ENCODE measurements around the gene KIF26A.

The KIF26A gene

DNA sequence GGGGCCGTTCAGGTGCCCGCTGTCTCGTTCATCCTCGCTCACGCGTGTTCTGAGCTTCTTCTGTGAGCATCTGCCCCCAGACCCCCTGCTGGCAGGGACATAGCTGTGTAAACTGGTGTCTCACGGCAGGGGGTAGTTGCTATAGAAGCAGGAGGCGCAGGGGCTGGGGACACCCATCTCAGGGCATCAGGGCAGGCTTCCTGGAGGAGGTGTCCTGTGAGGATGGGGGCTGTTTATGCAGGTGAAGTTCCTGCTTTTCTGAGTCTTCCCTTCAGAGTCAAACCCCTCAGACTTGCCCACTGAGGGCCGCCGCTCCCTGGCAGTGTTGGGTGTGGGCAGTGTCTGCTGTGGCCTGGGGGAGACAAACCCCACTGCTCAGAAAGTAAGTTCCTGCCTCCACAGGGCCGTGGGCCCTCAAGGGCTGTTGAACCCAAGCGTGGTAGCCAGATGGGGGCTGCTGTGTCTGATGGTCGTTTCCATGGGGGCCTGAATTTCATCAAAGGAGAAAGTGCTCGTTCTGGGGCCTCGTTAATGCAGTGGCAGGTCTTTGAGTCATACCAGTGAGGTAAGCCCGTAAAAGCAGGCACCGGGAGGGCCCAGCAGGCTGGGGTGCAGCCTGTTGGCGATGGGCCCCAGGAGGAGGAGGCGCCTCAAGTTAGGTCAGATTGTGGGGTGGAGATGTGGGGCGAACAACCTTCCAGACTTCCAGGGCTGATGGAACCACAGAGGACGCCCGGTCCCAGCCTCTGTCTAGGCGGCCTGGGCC, 23.4 kb downstream of the KIF26A start:
- DNase-seq = no peak

DNA sequence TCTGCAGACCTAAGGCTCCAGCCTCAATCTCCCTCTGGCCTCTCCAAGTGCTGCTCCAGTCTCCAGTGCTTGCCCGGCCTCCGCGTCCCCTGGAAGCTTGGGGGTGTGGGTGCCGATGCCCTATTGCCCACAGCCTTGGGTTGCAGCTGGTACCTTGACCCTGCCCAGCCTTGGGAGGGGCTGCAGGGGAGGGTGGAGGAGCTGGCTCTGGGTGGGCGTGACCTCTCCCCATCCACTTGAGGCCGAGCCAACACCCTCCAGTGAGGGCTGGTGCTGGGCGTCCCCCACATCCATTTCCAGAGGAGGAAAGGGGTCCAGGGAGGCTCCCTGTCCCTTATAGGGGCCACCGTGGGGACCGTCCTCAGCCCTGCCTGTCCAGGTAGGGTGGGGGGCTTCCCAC, 24.1 kb downstream of the KIF26A start:
- DNase-seq = no peak

DNA sequence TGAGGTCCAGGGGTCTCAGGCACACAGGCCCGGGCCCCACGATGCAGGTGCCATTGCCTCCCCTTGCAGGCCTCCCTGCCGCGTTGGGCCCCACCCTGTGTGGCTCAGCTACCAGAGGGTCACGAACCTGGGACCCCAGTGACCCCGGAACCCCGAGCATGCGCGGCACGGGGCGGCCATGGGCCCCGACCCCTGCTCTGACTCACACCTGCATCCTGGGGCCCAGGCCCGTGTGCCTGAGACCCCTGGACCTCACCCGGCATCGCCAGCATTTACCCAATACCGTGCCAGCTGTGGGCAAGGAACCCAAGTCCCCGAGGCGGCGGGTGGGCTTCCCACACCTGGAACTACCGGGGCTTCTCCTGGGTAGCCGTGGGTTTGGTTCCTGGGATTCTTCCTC, 25.2 kb downstream of the KIF26A start:
- no peak for DNase-seq

DNA sequence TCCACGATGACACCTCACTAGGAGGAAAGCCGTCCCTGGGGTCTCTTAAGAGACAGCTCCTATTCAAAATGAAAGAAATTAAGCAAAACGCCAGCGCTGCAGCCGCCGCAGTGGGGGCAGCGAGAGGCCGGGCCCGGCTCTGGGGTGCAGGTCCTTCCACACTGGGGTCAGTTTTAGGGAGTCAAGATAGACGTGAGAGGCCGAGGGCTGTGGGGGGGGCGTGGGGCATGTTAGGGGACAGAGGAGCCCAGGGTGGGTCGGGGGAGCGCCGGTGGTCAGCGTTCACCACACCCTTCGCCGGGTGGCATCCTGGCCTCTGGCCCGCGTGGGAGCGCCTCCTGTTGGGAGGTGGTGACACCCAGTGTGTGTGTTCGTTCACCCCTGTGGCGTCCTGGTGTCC, 25.7 kb downstream of the KIF26A start:
- no peak for DNase-seq

DNA sequence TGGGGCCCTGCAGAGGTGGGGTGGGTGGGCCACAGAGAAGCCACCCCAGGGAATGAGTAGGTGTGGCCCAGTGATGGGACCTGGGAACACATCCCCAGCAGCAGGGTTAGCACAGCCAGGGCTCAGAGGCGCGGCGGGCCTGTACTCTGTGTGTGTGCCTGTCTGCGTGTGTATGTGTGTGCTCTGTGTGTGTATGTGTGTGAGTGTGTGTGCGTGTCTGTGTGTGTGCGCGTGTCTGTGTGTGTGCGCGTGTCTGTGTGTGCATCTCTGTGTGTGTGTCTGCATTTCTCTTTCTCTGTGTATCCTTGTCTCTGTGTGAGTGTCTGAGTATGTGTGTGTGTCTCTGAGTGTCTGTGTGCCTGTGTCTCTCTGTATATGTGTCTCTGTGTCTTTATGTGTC, 26.1 kb downstream of the KIF26A start:
- DNase-seq = no peak

DNA sequence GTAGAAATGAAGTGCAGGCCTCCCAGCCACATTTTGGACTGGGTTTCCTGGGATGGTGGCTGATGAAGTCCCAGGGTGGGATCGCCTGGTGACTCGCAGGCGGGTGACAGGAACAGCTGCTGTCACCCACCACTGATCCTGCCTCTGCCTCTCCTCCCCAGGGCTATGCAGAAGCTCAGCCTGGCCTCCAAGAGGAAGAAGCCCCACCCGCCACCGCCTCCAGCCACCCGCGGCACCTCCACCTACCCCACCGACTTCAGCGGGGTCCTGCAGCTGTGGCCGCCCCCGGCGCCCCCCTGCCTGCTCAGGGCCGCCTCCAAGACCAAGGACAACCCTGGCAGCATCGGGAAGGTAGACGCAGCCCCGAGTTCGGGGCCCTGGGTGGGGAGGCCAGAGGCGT, 28.3 kb downstream of the KIF26A start:
- DNase-seq = no peak

DNA sequence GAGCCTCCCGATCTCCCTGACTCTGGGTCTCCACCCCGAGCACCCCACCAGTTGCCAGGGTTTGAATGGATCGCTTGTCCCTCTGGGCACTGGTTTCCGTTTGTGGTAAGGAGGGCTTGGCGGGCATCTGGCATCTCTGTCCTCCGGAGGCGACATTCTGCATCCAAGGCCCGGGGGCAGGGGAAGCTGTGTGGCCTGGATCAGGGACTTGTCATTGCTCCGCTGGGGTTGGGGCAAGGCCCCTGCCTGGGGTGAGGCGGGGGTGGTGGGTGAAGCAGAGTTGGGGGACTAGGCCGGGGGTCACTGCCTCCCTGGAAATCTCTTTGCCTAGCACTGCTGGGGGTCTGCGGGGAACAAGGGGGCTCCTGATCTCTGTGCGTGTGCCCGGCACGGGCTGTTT, 30.2 kb downstream of the KIF26A start:
- DNase-seq = no peak

DNA sequence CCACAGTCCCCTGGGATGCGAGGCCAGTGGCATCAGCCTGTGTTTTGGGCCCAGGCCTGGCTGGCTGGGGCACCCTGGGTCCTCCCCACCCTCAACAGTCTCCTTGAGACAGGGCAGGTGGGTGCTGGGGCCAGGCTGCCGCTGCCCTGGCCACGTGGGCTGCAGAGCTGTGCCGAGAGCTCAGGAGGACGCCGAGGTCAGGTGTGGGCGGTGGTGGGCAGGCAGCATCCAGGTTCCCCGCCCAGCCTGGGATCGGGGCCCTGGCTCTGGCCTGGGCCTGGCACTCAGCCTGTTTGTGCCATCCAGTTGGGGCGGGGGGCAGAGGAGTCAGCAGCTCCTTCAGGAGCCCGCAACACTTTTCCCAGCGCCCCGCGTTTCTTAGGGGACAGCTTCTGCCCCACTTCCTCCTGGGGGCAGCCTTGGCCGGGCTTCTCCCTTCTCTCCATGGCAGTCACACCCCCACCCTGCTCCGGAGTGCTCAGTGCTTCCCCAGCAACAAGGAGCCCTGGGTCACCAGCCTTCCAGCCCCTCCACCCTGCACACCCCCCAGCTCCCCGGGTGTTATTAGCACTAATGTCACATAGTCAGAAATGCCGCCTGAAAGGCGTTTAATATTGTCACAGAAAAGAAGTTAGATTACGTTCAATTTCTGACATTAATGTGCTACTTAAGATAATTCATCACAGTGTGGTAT, 30.8 kb downstream of the KIF26A start:
- DNase-seq = no peak

DNA sequence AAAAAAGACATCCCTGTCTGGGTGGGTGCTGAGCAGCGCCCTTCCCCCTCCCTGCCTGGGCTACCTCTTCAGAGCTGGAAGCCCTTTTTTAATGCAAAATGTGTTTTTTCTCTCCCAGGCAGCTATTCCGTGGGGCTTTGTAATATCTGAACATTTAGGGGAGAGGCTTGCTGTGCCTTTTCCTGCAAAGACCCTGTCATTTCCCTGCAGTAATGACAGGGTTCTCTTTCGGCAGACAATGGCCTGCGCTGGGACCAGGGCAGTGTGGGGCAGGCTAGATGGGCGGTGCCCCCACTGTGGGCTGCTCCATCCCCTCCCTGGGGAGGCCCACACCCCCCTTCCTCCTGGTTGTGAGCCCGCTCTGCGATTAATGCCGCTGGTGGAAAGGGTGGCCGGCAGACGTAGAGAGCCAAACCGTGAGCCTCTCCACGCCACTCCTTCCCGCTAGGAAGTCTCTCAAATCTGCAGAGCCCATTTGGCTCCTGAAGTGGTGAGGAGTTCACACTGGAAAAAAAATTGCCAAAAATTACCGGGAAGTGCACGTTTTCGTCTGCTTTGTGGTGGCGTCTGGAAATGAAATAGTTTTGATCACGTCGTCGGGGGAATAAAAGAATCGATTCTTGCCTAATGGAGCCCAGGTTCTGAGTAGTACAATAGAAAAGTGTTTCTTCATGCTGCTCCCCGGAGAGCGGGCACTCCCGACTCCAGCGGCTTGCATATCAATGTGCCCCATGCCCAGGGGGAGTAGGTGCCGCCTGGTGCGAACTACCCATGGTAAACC, 31.5 kb downstream of the KIF26A start:
- DNase-seq = no peak

DNA sequence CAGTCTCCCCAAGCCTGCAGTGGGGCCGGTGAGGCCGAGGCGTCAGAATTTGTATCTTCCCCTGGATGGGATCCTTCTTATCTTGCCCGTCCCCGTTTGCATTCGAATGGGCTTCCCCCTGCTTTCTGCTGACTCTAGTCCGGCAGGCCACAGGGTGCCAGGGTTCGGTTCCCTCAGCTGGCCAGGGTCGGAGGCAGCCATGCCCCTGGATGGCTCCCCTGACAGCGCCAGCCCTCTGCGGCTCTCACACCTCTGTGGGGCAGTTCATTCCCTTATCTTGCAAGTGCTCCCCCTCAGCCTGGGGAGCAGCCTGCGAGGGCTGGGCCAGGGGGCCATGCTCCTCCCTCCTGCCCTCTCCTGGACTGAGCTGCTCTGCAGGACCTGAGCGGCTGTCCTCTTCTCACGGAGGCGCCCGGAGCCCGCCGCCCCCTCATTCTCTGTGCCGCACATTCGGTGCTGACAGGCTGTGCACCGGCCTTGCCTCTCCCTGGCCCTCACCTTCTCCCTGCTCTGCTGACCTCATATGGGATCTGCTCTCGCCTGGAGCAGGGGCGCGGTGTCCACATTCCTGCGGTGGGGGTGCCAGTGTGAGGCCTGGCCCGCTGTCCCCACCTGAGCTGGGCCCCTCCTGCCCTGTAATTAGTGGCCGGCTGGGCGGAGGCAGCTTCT, 32.8 kb downstream of the KIF26A start:
- no peak for DNase-seq

DNA sequence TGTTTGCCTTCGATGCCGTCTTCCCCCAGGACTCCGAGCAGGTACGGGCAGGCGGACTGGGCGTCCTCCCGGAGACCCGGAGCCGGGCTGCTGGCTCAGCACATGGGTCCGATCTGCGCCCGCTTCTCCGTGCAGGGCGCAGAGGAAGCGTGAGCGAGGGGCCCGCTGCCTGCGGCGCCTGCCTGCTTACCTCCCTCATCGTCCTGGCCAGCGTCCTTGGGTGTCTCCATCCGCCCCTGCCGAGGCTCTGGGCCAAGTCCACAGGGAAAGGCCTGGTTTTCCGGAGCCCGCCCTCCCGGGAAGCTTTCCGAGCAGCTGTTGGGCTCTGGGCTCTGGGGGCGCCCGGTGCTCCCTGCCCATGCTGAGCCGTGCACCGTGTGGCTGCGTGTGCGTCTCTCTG, 33.5 kb downstream of the KIF26A start:
- no peak for DNase-seq

DNA sequence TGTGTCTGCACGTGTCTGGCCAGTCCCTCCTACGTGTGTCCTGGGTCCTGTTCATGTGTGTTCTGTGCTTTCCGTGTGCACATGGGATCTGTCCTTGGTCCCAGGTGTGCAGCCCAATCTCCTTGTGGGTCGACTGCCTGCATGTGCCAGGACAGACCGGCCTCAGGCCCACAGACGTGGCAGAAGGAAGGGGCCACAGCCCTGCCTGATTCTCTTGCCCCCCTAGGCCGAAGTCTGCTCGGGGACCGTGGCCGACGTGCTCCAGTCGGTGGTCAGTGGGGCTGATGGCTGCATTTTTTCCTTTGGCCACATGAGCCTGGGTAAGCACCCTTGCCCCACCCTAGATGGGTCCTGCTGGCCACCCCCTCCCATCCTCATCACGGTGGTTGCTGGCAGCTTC, 34.0 kb downstream of the KIF26A start:
- no peak for DNase-seq

DNA sequence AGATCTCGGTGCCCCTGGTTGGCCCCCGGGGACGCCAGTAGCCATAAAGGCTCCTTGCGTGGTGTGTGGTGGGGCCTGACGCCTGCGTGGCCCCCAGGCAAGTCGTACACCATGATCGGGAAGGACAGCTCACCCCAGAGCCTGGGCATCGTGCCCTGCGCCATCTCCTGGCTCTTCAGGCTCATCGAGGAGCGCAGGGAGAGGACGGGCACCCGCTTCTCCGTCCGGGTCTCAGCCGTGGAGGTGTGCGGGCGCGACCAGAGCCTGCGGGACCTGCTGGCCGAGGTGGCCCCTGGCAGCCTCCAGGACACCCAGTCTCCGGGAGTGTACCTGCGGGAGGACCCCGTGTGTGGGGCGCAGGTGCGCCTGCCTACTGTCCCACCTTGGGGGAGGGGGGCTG, 34.5 kb downstream of the KIF26A start:
- DNase-seq = no peak

DNA sequence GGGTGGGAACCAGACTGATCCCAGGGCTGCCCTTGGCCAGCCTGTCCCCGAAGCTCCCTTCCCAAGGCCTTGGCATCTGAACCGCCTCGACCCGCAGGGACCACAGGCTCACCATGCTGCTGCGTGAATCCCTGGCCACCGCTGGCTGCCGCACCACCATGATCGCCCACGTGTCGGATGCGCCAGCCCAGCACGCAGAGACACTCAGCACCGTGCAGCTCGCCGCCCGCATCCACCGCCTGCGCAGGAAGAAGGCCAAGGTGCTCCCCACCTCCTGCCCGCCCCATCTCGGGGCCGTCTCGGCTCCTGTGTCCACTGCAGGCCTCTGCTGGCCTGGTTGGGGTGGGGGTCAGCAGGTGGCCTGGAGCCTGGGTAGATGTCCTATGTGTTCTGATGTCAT, 35.7 kb downstream of the KIF26A start:
- no peak for DNase-seq

DNA sequence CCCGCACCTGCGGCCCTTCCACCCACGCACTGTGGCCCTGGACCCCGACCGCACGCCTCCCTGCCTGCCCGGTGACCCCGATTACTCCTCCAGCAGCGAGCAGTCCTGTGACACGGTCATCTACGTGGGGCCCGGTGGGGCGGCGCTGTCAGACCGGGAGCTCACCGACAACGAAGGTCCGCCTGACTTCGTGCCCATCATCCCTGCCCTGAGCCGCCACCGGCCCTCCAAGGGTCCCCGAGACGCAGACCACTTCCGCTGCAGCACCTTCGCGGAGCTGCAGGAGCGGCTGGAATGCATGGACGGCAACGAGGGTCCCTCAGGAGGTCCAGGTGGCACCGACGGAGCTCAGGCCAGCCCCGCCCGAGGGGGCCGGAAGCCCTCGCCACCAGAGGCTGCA, 36.7 kb downstream of the KIF26A start:
- no peak for DNase-seq

DNA sequence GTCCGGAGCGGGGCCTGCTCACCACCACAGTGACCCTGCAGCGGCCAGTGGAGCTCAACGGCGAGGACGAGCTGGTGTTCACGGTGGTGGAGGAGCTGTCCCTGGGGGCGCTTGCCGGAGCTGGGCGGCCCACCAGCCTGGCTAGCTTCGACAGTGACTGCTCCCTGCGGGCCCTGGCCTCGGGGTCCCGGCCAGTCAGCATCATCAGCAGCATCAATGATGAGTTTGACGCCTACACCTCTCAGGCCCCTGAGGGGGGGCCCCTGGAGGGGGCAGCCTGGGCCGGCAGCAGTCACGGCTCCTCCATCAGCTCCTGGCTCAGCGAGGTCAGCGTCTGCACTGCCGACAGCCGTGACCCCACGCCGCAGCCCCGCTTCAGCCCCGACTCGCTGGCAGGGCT, 37.4 kb downstream of the KIF26A start:
- no peak for DNase-seq

DNA sequence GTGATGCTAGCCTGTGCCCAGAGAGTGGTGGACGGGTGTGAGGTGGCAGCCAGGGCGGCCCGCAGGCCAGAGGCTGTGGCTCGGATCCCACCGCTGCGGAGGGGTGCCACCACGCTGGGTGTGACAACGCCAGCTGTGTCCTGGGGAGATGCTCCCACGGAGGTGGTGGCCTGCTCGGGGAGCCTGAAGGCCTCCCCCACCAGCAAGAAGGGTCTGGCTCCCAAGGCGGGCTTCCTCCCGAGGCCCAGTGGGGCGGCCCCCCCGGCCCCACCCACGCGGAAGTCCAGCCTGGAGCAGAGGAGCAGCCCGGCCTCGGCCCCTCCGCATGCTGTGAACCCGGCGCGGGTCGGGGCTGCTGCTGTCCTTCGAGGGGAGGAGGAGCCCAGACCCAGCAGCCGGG, 38.2 kb downstream of the KIF26A start:
- no peak for DNase-seq

DNA sequence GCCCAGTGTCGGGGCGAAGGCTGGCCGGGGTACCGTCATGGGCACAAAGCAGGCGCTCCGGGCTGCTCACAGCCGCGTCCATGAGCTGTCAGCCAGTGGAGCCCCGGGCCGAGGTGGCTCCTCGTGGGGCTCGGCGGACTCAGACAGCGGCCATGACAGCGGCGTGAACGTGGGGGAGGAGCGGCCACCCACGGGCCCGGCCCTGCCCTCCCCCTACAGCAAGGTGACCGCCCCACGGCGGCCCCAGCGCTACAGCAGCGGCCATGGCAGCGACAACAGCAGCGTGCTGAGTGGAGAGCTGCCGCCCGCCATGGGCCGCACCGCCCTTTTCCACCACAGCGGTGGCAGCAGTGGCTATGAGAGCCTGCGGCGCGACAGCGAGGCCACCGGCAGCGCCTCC, 39.0 kb downstream of the KIF26A start:
- DNase-seq = no peak

DNA sequence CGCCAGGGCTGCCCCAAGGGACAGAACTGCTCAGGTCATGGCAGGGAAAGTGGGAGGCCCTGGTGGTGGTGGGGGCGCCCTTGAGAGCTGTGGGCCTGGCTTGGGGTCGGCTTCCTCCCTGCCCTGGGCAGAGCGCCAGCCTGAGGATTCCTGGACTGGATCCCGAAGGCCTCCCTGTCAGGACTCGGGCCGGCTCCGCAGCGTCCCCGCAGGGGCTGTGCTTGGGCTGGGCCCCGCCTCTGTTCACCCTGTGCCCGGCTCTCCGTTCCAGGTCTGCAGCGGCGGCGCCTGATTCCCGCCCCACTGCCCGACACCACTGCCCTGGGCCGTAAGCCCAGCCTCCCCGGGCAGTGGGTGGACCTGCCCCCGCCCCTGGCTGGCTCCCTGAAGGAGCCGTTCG, 39.9 kb downstream of the KIF26A start:
- DNase-seq = no peak

DNA sequence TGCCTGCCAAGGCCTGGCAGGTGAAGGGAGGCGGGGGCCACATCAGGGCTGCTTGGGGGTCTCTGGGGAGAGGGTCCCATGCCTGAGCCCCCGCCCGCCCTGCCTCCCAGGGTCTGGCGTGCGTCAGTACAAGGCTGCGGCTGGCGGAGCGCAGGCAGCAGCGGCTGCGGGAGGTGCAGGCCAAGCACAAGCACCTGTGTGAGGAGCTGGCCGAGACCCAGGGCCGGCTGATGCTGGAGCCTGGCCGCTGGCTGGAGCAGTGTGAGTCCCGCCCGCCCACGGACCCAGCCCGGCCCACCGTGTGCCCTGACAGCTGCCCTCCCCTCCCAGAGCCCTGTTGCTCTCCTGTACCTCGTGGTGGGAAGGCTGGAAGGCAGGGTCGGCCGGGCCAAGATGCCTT, 40.7 kb downstream of the KIF26A start:
- no peak for DNase-seq

DNA sequence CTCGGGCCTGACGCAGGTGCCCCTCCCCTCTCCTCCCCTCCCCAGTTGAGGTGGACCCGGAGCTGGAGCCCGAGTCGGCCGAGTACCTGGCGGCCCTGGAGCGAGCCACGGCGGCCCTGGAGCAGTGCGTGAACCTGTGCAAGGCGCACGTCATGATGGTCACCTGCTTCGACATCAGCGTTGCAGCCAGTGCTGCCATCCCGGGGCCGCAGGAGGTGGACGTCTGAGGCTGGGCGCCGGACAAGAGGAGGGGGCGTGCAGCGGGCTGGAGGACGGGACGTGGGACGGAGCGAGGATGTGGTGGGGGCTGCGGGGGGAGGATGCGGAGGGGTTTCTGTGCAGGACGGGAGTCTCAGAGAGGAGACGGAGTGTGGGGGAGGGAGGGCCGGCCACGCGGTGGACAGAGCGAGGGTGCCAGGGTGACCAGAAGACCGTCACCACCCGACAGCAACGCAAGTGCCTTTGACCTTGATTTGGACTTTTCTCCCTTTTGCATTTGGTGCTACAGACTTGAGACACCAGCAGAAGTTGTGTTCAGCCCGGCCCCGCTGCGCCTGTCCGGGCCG, 41.3 kb downstream of the KIF26A start:
- no peak for DNase-seq

DNA sequence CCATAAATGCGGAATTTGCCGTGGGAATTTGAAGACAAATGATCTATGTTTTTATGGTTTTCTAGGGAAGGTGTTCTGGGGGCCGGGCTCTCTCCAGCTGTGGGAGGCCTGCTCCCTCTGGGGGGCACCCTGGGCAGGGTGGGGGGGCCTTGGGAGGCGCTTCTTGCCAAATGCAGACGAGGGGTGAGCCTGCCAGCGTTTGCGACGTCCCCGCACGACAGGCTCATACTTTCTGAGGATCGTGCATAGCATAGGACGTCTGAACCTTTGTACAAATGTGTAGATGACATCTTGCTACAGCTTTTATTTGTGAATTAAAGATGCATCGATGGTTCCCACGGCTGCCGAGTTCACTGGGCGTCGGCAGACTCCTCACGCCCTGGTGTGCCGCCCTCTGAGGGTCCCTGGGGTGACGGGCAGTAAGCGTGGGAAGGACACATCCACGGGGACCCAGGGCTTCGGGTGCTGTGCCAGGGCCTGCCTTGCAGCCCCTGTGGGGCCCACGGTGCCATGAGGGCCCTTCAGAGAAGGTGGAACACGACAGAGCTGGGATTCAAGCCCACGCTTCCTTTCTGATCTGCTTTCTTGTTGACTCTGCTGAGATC, 42.3 kb downstream of the KIF26A start:
- no peak for DNase-seq

Measured in stimulated activated CD4-positive, alpha-beta T cell treated with anti-CD3 and anti-CD28 coated beads, Interleukin-4, amount 100 ng/mL, for 1 hour (primary cell).